ENCODE results near the gene SAMD4A.
A peak's percentile ranks its signal among the peaks of the same experiment; 100 is the strongest.

SAMD4A gene

GRCh38 chr14:54582334-54582733, 15.4 kb downstream of the SAMD4A start:
- TF ChIP-seq CTCF (IDR thresholded peaks at IDR 0.05; ENCODE audit: low read depth, low read length): no peak
- no peak overlapping the region for H3K4me3 ChIP-seq (replicated peaks in 1 of 2; ENCODE audit: low read depth in 2 of 2, low read length in 2 of 2)
- no peak for DNase-seq (ENCODE audit: low read depth in 2 of 2)

GRCh38 chr14:54584097-54584496, 17.2 kb downstream of the SAMD4A start:
- no peak for TF ChIP-seq CTCF (IDR thresholded peaks at IDR 0.05; ENCODE audit: low read depth, low read length)
- no peak overlapping the region for H3K4me3 ChIP-seq (replicated peaks in 1 of 2; ENCODE audit: low read depth in 2 of 2, low read length in 2 of 2)
- DNase-seq (ENCODE audit: low read depth in 2 of 2): no peak

- no peak for DNase-seq (ENCODE audit: low read depth in 2 of 2)
- TF ChIP-seq CTCF (IDR thresholded peaks at IDR 0.05; ENCODE audit: low read depth, low read length): no peak
- H3K4me3 ChIP-seq (replicated peaks in 1 of 2; ENCODE audit: low read depth in 2 of 2, low read length in 2 of 2): no peak overlapping the region
These were observed 18.3 kb downstream of the SAMD4A start for GRCh38 chr14:54585214-54585613.

- TF ChIP-seq CTCF (IDR thresholded peaks at IDR 0.05; ENCODE audit: low read depth, low read length): no peak
- DNase-seq (ENCODE audit: low read depth in 2 of 2): peak in 1 of 2 donors; percentile 57
- H3K4me3 ChIP-seq (replicated peaks in 1 of 2; ENCODE audit: low read depth in 2 of 2, low read length in 2 of 2): no peak overlapping the region
These were observed 22.1 kb downstream of the SAMD4A start for GRCh38 chr14:54589076-54589475.

GRCh38 chr14:54589843-54590242, 22.9 kb downstream of the SAMD4A start:
- TF ChIP-seq CTCF (IDR thresholded peaks at IDR 0.05; ENCODE audit: low read depth, low read length): no peak
- peak in 1 of 2 donors; percentile 45 for DNase-seq (ENCODE audit: low read depth in 2 of 2)
- no peak overlapping the region for H3K4me3 ChIP-seq (replicated peaks in 1 of 2; ENCODE audit: low read depth in 2 of 2, low read length in 2 of 2)

- no peak for DNase-seq (ENCODE audit: low read depth in 2 of 2)
- TF ChIP-seq CTCF (IDR thresholded peaks at IDR 0.05; ENCODE audit: low read depth, low read length): no peak
- no peak overlapping the region for H3K4me3 ChIP-seq (replicated peaks in 1 of 2; ENCODE audit: low read depth in 2 of 2, low read length in 2 of 2)
These were observed 23.6 kb downstream of the SAMD4A start for GRCh38 chr14:54590481-54590880.

- DNase-seq (ENCODE audit: low read depth in 2 of 2): no peak
- H3K4me3 ChIP-seq (replicated peaks in 1 of 2; ENCODE audit: low read depth in 2 of 2, low read length in 2 of 2): no peak overlapping the region
- no peak for TF ChIP-seq CTCF (IDR thresholded peaks at IDR 0.05; ENCODE audit: low read depth, low read length)
These were observed 24.5 kb downstream of the SAMD4A start for GRCh38 chr14:54591461-54591860.
